MM.1S (cell line): ENCODE measurements around the gene CMIP.

Experiments
- DNase-seq: peaks from one replicate; pipeline ENCODE4 v3.0.0-alpha.2; 2015
- H2AFZ ChIP-seq: fragments of 300-600 bp; sonication (generic); 2 replicates; pipeline ENCODE4 v1.6.0; 2016; ENCODE audit warnings: antibody characterized with exemption, low read length
- H3F3A ChIP-seq: fragments of 300-600 bp; sonication (generic); 2 replicates; pipeline ENCODE4 v1.6.1; 2016; ENCODE audit warnings: mild to moderate bottlenecking, antibody characterized with exemption, low read length, moderate library complexity, mixed read lengths; ENCODE audit not compliant: insufficient read depth
- H3K27ac ChIP-seq: fragments of 300-600 bp; sonication (generic); 2 replicates; pipeline ENCODE4 v1.5.1; 2016; ENCODE audit warnings: mild to moderate bottlenecking, low read length
- H3K27me3 ChIP-seq: fragments of 300-600 bp; sonication (generic); replicated peaks from 2 replicates; pipeline ENCODE4 v1.6.0; 2016; ENCODE audit warnings: low read length; ENCODE audit not compliant: insufficient read depth
- H3K36me3 ChIP-seq: fragments of 300-600 bp; sonication (generic); replicated peaks from 2 replicates; pipeline ENCODE4 v1.6.1; 2016; ENCODE audit warnings: mild to moderate bottlenecking, low read length, mixed read lengths; ENCODE audit not compliant: insufficient read depth
- H3K4me1 ChIP-seq: fragments of 300-600 bp; sonication (generic); 2 replicates; pipeline ENCODE4 v1.6.1; 2016; ENCODE audit warnings: low read length, mixed read lengths
- H3K4me2 ChIP-seq: fragments of 300-600 bp; sonication (generic); 2 replicates; pipeline ENCODE4 v1.6.0; 2016; ENCODE audit warnings: low read depth, low read length
- H3K4me3 ChIP-seq: fragments of 300-600 bp; sonication (generic); 2 replicates; pipeline ENCODE4 v1.5.1; 2016; ENCODE audit warnings: low read length, mixed read lengths
- H3K79me2 ChIP-seq: fragments of 300-600 bp; sonication (generic); 2 replicates; pipeline ENCODE4 v1.6.1; 2016; ENCODE audit warnings: mixed run types, low read length, mixed read lengths
- H3K9ac ChIP-seq: fragments of 300-600 bp; sonication (generic); 2 replicates; pipeline ENCODE4 v1.6.1; 2016; ENCODE audit warnings: low read length, mixed read lengths
- H3K9me2 ChIP-seq: fragments of 300-600 bp; sonication (generic); replicated peaks from 2 replicates; pipeline ENCODE4 v1.6.1; 2016; ENCODE audit warnings: mild to moderate bottlenecking, low read length, mixed read lengths; ENCODE audit not compliant: insufficient read depth
- H3K9me3 ChIP-seq: fragments of 300-600 bp; sonication (generic); replicated peaks from 2 replicates; pipeline ENCODE4 v1.6.1; 2016; ENCODE audit warnings: mild to moderate bottlenecking, low read length, mixed read lengths; ENCODE audit not compliant: insufficient read depth
- H4K20me1 ChIP-seq: fragments of 300-600 bp; sonication (generic); 2 replicates; pipeline ENCODE4 v1.6.1; 2016; ENCODE audit warnings: mild to moderate bottlenecking, low read length, moderate library complexity, mixed read lengths; ENCODE audit not compliant: insufficient read depth
- EZH2 ChIP-seq: fragments of 300-600 bp; sonication (generic); optimal IDR thresholded peaks from 2 replicates; pipeline ENCODE3; 2017; ENCODE audit warnings: low read depth, mild to moderate bottlenecking, antibody characterized with exemption, low read length, mixed read lengths
- EZH2phosphoT487 ChIP-seq: fragments of 300-600 bp; sonication (generic); IDR thresholded peaks from 2 replicates; pipeline ENCODE4 v1.6.1; 2018; ENCODE audit warnings: antibody characterized with exemption, low read length
- TF ChIP-seq, protein P1 (sequence below): fragments of 300-600 bp; sonication (generic); IDR thresholded peaks from 2 replicates; pipeline ENCODE4 v1.5.1; 2016; ENCODE audit warnings: antibody characterized with exemption, low read length, mixed read lengths

CMIP gene

DNA sequence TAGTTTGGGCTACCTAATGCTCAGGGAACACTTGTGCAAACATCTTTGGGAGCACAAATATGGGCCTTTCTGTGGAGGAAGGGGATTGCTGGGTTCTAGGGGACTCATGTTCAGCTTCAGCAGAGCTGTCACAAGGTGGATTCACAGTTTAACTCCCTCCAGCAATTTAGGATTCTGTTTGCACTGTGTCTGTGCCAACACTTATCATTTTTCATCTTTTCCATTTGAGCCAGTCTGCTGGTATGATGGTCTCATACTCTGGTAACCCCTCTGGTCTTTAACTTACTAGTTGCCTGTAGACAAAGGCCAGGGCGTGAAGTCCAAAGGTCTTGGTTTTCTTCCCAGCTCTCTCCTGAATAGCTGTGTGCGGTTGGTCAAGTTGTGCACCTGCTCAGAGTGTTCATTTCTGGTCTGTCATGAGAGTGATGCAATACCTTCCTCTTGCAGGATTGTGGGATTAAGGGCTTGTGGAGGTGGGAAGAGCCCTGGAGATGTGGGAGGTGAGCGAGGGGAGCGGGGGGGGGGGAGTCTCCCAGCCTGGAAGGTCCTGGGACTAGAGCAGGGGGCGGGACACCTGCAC, 152.6 kb downstream of the CMIP start:
- no peaks in the 10 kb centered on the region for H4K20me1 ChIP-seq
- no peak overlapping the region for H3K9ac ChIP-seq
- H3F3A ChIP-seq = no peaks in the 10 kb centered on the region
- DNase-seq = no peak
- H2AFZ ChIP-seq = no peak overlapping the region
- H3K36me3 ChIP-seq = no peaks in the 10 kb centered on the region
- H3K27ac ChIP-seq = no peak overlapping the region
- H3K4me2 ChIP-seq = no peak overlapping the region
- H3K79me2 ChIP-seq = no peaks in the 10 kb centered on the region
- H3K9me3 ChIP-seq = no peaks in the 10 kb centered on the region
- TF ChIP-seq EZH2phosphoT487 = no peak
- TF ChIP-seq, protein P1, sequence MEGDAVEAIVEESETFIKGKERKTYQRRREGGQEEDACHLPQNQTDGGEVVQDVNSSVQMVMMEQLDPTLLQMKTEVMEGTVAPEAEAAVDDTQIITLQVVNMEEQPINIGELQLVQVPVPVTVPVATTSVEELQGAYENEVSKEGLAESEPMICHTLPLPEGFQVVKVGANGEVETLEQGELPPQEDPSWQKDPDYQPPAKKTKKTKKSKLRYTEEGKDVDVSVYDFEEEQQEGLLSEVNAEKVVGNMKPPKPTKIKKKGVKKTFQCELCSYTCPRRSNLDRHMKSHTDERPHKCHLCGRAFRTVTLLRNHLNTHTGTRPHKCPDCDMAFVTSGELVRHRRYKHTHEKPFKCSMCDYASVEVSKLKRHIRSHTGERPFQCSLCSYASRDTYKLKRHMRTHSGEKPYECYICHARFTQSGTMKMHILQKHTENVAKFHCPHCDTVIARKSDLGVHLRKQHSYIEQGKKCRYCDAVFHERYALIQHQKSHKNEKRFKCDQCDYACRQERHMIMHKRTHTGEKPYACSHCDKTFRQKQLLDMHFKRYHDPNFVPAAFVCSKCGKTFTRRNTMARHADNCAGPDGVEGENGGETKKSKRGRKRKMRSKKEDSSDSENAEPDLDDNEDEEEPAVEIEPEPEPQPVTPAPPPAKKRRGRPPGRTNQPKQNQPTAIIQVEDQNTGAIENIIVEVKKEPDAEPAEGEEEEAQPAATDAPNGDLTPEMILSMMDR = no peak
- TF ChIP-seq EZH2 = no peak
- H3K4me1 ChIP-seq = no peaks in the 10 kb centered on the region
- H3K4me3 ChIP-seq = no peak overlapping the region
- no peaks in the 10 kb centered on the region for H3K9me2 ChIP-seq
- H3K27me3 ChIP-seq = no peaks in the 10 kb centered on the region

DNA sequence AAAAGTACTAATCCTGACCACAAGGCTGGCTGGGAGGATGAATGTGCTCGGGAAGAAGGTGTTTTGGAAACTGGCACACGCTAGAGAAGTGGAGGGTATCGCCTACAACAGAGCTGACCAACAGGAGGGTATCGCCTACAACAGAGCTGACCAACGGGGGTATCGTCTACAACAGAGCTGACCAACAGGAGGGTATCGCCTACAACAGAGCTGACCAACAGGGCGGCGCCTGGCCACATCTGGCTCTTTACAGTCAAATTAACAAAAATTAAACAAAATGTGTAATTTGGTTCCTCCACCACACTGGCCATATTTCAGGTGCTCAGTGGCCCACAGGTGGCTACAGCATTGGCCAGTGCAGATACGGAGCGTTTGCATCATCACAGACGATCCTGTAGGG, 153.5 kb downstream of the CMIP start:
- DNase-seq = no peak
- H3K79me2 ChIP-seq = no peaks in the 10 kb centered on the region
- H2AFZ ChIP-seq = no peak overlapping the region
- no peaks in the 10 kb centered on the region for H3F3A ChIP-seq
- no peak overlapping the region for H3K4me3 ChIP-seq
- H3K36me3 ChIP-seq = no peaks in the 10 kb centered on the region
- no peaks in the 10 kb centered on the region for H3K9me2 ChIP-seq
- H3K9ac ChIP-seq = no peak overlapping the region
- no peaks in the 10 kb centered on the region for H3K27me3 ChIP-seq
- no peaks in the 10 kb centered on the region for H3K9me3 ChIP-seq
- H3K27ac ChIP-seq = no peak overlapping the region
- H3K4me1 ChIP-seq = no peaks in the 10 kb centered on the region
- H3K4me2 ChIP-seq = no peak overlapping the region
- H4K20me1 ChIP-seq = no peaks in the 10 kb centered on the region
- no peak for TF ChIP-seq EZH2phosphoT487
- TF ChIP-seq, protein P1 = no peak
- TF ChIP-seq EZH2 = no peak

DNA sequence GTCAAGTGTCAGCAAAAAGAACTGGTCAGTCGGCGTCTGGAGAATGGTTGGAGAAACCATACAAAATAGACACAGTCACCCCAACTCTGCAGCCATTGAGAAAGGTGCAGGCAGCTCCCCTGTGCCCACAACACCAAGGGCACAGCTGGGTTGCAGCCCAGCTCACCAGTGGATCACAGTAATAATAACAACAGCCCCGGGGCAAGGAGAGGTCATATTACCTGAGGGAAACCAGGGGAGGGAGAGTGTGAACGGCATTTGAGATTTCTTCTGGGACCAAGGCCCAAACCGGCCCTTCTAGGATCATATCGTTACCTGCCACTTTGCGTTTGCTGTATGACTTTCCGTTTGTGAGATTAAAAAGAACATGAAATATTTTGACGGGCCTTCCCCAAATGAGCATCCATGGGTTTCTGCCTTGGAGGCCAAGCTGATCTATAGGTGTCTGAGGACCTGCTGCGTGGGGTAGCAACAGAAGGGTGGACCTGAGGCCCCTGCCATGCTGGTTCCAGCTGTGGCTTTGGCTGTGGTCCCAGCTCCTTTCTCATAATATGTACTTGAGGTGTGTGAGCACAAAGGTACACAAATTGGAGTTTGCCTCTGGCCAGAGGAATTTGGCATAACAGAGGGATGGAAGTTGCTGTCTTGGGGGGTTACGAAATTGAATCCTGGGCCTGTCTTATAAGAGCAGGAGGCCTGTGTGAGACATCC, 154.6 kb downstream of the CMIP start:
- H3K27ac ChIP-seq = no peak overlapping the region

More for the DNA sequence above, 154.6 kb downstream of the CMIP start:
- H2AFZ ChIP-seq = no peak overlapping the region
- no peaks in the 10 kb centered on the region for H3K27me3 ChIP-seq
- H3F3A ChIP-seq = no peaks in the 10 kb centered on the region
- H3K4me3 ChIP-seq = no peak overlapping the region
- no peaks in the 10 kb centered on the region for H3K4me1 ChIP-seq
- DNase-seq = no peak
- no peak overlapping the region for H3K9ac ChIP-seq
- no peak overlapping the region for H3K4me2 ChIP-seq
- H3K79me2 ChIP-seq = 0 out of 2 replicates have a peak, but pooled peaks cover 3% of the 10 kb centered on the region
- TF ChIP-seq, protein P1 = no peak
- TF ChIP-seq EZH2 (no peak), EZH2phosphoT487 (no peak)
- H4K20me1 ChIP-seq = no peaks in the 10 kb centered on the region
- H3K9me2 ChIP-seq = no peaks in the 10 kb centered on the region
- no peaks in the 10 kb centered on the region for H3K36me3 ChIP-seq
- no peaks in the 10 kb centered on the region for H3K9me3 ChIP-seq
